Tibial nerve (tissue), 4 donors: ENCODE results near the gene PRUNE2. TPM values are rescaled to one million over a fixed set of nuclear protein-coding genes. Genes with fewer than 3 reads are reported as not detected.

Experiments
- DNase-seq, 2 donors: peaks; one replicate each; pipeline ENCODE4 v3.0.0-alpha.2; 2019; ENCODE audit warnings: low spot score in 2 of 2
- H3K27ac ChIP-seq, 4 donors: fragments of 200-600 bp; sonication (generic) in 3 of 4; one replicate each; pipeline ENCODE4 v1.5.1; 2017 to 2019; ENCODE audit warnings: mild to moderate bottlenecking in 1 of 4
- H3K27me3 ChIP-seq, 2 donors: fragments of 200-600 bp; sonication (generic) in 1 of 2; one replicate each; pipeline versions ENCODE4 v1.5.1 to v1.6.0; 2017 to 2019
- H3K36me3 ChIP-seq, 3 donors: fragments of 200-600 bp; sonication (generic); one replicate each; pipeline ENCODE4 v1.5.1; 2018 to 2019
- H3K4me1 ChIP-seq, 4 donors: fragments of 200-600 bp; sonication (generic) in 3 of 4; one replicate each; pipeline ENCODE4 v1.5.1; 2017 to 2019
- H3K4me3 ChIP-seq, 4 donors: fragments of 200-600 bp; sonication (generic) in 3 of 4; one replicate each; pipeline ENCODE4 v1.5.1; 2017 to 2019; ENCODE audit warnings: mild to moderate bottlenecking in 1 of 4, moderate library complexity in 1 of 4
- H3K9me3 ChIP-seq, 4 donors: fragments of 200-600 bp; sonication (generic) in 3 of 4; one replicate each; pipeline ENCODE4 v1.5.1; 2017 to 2019
- CTCF ChIP-seq, 5 experiments: fragments of 200-600 bp in 3 of 5; fragments of 450-650 bp in 2 of 5; sonication (generic) in 3 of 5; IDR thresholded peaks; one replicate each; pipeline ENCODE4 v1.5.1; 2016 to 2019; ENCODE audit warnings: antibody characterized with exemption in 5 of 5, mild to moderate bottlenecking in 3 of 5, moderate library complexity in 2 of 5
- EP300 ChIP-seq, 2 donors: sonication (generic); formaldehyde crosslinking; IDR thresholded peaks; one replicate each; pipeline ENCODE4 v1.6.1; 2017; ENCODE audit warnings: antibody characterized with exemption in 2 of 2, mild to moderate bottlenecking in 1 of 2
- POLR2A ChIP-seq, 2 donors: fragments of 450-650 bp; IDR thresholded peaks; one replicate each; pipeline ENCODE4 v1.6.1; 2017; ENCODE audit warnings: antibody characterized with exemption in 2 of 2, mild to moderate bottlenecking in 2 of 2, moderate library complexity in 2 of 2
- WGBS, 2 donors: methylation state at CpG; one replicate each; pipeline ENCODE4 v1.1.5; 2018; 5-methylcytosine and 5-hydroxymethylcytosine counted together
- total RNA-seq, 4 donors: library from RNA; depleted of rRNA; stranded (reverse); fragments of >200 nt; gene quantifications; one replicate each; pipeline ENCODE4 v1.1.0, GENCODE V29; 2016

Gene PRUNE2
- total RNA-seq, 4 donors from 2014 or later: 23.2 to 50.4 (median 24.2) TPM

GRCh38 chr9:76704593-76705204, 201.2 kb downstream of the PRUNE2 start:
- H3K4me3 ChIP-seq: no peak overlapping the region
- 17 to 24% methylated on average over 9 of the region's 9 CpGs for WGBS, 2 donors
- H3K4me1 ChIP-seq: no peaks in the 10 kb centered on the region
- no peaks in the 10 kb centered on the region for H3K36me3 ChIP-seq
- TF ChIP-seq CTCF (IDR thresholded peaks at IDR 0.05) (peak; percentile 35 to 88 (median 49)), POLR2A (IDR thresholded peaks at IDR 0.05) (no peak)
- H3K27me3 ChIP-seq: no peaks in the 10 kb centered on the region
- no peak for DNase-seq
- no peak overlapping the region for H3K27ac ChIP-seq
- no peaks in the 10 kb centered on the region for H3K9me3 ChIP-seq

DNA sequence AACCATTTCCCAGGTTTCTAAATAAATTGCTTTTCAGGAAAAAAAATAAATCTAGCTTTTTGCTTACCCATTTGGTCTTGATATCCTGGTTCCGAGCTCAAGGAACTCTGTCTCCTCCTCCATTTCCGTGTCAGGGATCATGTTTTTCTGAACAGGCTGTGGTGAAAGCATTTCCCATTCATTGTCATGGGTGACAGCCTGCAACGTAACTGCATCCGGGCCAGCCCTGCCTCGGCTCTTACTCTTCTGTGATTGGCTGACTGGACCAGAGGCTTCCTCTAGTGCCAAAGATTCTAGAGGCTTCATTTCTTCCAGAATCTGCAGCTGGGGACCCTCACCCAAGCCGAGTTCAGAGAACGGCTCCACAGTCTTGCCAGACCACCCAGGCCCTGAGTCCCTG, 202.6 kb downstream of the PRUNE2 start:
- DNase-seq: no peak
- 61 to 65% methylated on average over 7 of the region's 7 CpGs for WGBS, 2 donors
- Histone ChIP-seq H3K9me3 (no peaks in the 10 kb centered on the region), H3K4me3 (no peak overlapping the region), H3K27ac (no peak overlapping the region), H3K36me3 (no peaks in the 10 kb centered on the region), H3K4me1 (no peaks in the 10 kb centered on the region), H3K27me3 (no peaks in the 10 kb centered on the region)
- TF ChIP-seq POLR2A (IDR thresholded peaks at IDR 0.05): no peak
- no peak for TF ChIP-seq CTCF (IDR thresholded peaks at IDR 0.05)
- TF ChIP-seq EP300 (IDR thresholded peaks at IDR 0.05): no peak

GRCh38 chr9:76701441-76702039, 204.4 kb downstream of the PRUNE2 start:
- Histone ChIP-seq H3K27ac (no peak overlapping the region), H3K4me3 (no peak overlapping the region), H3K36me3 (no peaks in the 10 kb centered on the region), H3K9me3 (no peaks in the 10 kb centered on the region), H3K27me3 (no peaks in the 10 kb centered on the region), H3K4me1 (no peaks in the 10 kb centered on the region)
- DNase-seq: no peak
- TF ChIP-seq POLR2A (IDR thresholded peaks at IDR 0.05) (no peak), CTCF (IDR thresholded peaks at IDR 0.05) (no peak), EP300 (IDR thresholded peaks at IDR 0.05) (no peak)
- 42 to 59% methylated on average over 3 of the region's 3 CpGs for WGBS, 2 donors

DNA sequence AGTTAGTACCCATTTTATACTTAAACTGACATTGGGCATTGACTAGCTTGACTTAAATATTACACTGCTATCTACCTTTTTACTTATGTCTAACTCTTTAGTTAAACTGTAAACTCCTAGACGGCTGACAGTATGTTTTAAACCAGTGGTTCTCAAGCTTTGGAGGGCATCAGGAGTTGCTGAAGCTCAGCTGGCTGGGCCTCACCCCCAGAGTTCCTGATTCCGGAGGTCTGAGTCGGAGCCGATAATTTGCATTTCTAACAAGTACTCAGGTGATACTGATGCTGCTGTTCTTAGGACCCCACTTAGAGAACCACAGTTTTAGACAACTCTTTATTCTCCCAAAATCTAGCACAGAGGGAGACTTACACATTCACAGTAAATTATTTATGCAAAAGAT, 205.0 kb downstream of the PRUNE2 start:
- 85% methylated on average over 4 of the region's 4 CpGs for WGBS, 2 donors
- DNase-seq: no peak
- no peaks in the 10 kb centered on the region for H3K27me3 ChIP-seq
- TF ChIP-seq POLR2A (IDR thresholded peaks at IDR 0.05) (no peak), EP300 (IDR thresholded peaks at IDR 0.05) (no peak), CTCF (IDR thresholded peaks at IDR 0.05) (no peak)
- H3K36me3 ChIP-seq: no peaks in the 10 kb centered on the region
- no peaks in the 10 kb centered on the region for H3K4me1 ChIP-seq
- no peak overlapping the region for H3K4me3 ChIP-seq
- no peaks in the 10 kb centered on the region for H3K9me3 ChIP-seq
- H3K27ac ChIP-seq: no peak overlapping the region

DNA sequence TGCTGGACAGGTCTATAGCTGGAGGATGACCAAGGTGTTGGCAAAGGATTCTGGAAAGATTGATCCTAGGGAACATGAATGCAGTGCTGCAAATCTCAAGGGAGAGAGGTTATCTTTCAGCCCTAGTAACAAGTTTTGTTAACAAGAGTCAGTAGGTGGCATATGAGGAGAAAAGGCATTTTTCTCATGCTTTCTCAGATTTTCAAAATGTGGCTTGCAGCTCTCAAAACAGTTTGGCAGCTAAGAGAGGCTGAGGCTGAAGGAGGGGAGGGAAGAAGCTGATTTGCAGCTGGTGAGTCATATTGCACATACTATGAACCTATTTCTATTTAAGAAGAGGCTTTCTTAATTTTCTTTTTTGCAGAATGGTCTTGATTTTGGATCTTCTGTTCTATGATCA, 205.9 kb downstream of the PRUNE2 start:
- Histone ChIP-seq H3K36me3 (no peaks in the 10 kb centered on the region), H3K4me3 (no peak overlapping the region), H3K27ac (no peak overlapping the region), H3K9me3 (no peaks in the 10 kb centered on the region), H3K4me1 (no peaks in the 10 kb centered on the region), H3K27me3 (no peaks in the 10 kb centered on the region)
- TF ChIP-seq CTCF (IDR thresholded peaks at IDR 0.05) (no peak), EP300 (IDR thresholded peaks at IDR 0.05) (no peak), POLR2A (IDR thresholded peaks at IDR 0.05) (no peak)
- no peak for DNase-seq
